Adrenal gland (tissue), 12 donors: Measurements from ENCODE around the gene PTPRE. TPM values are rescaled to one million over a fixed set of nuclear protein-coding genes. Genes with fewer than 3 reads are reported as not detected.

Source experiments
- DNase-seq, 7 donors: peaks; one replicate each; pipeline ENCODE4 v3.0.0-alpha.2; 2019 to 2020
- H3K27ac ChIP-seq, 5 donors: fragments of 200-600 bp; sonication (generic) in 4 of 5; 1 replicate in 3 of 5; 2 replicates in 2 of 5; pipeline versions ENCODE4 v1.5.1 to v1.8.0; 2016 to 2020; ENCODE audit warnings: mild to moderate bottlenecking in 1 of 5
- H3K27me3 ChIP-seq: fragments of 200-600 bp; 2 replicates; pipeline ENCODE4 v1.8.0; 2021
- H3K36me3 ChIP-seq, 2 donors: fragments of 200-600 bp; replicated peaks in 1 of 2; 1 replicate in 1 of 2; 2 replicates in 1 of 2; pipeline versions ENCODE4 v1.5.1 to v1.8.0; 2018 to 2022
- H3K4me1 ChIP-seq, 2 donors: fragments of 200-600 bp; replicated peaks in 1 of 2; 1 replicate in 1 of 2; 2 replicates in 1 of 2; pipeline versions ENCODE4 v1.5.1 to v1.8.0; 2018 to 2021
- H3K4me3 ChIP-seq, 4 donors: fragments of 200-600 bp; sonication (generic) in 3 of 4; one replicate each; pipeline ENCODE4 v1.5.1; 2016 to 2018
- H3K9me3 ChIP-seq, 3 donors: fragments of 200-600 bp; sonication (generic) in 1 of 3; replicated peaks in 1 of 3; 1 replicate in 2 of 3; 2 replicates in 1 of 3; pipeline versions ENCODE4 v1.5.1 to v1.8.0; 2016 to 2021
- POLR2A ChIP-seq, 2 donors: fragments of 450-650 bp; IDR thresholded peaks; one replicate each; pipeline ENCODE4 v1.6.1; 2017; ENCODE audit warnings: antibody characterized with exemption in 2 of 2, mild to moderate bottlenecking in 2 of 2, moderate library complexity in 1 of 2
- WGBS, 4 donors: extraction: QIAGEN DNeasy Blood & Tissue Kit in 2 of 4; methylation state at CpG; one replicate each; pipeline versions ENCODE4 v1.1.5 to v1.1.7; 2013 to 2017; 5-methylcytosine and 5-hydroxymethylcytosine counted together
- intact Hi-C, 2 donors: fragments of 100-400 bp; cut with DNase I; formaldehyde crosslinking; loops; one replicate each; pipeline versions ENCODE4 v1.14.1 to v1.15.0; 2022 to 2023
- polyA plus RNA-seq, 3 donors: library from polyadenylated mRNA; stranded (reverse); fragments of 200-250 nt in 2 of 3; fragments of 350-450 nt in 1 of 3; fragmentation: Illumina TruSeq in 1 of 3; extraction: RNeasy Lipid Tissue Mini Kit (QIAGEN cat#74804) in 1 of 3; gene quantifications; one replicate each; pipeline ENCODE4 v1.2.3, GENCODE V29; 2013 to 2014
- total RNA-seq, 9 donors: library from RNA; depleted of rRNA in 4 of 9; stranded (reverse); fragments of >200 nt in 4 of 9; fragments of 120-200 nt in 1 of 9; fragmentation: NEBNext Ultra II Directional in 1 of 9; extraction: Animal tissue kit (Norgen Biotek cat#: 25700) in 1 of 9; gene quantifications; one replicate each; pipeline versions ENCODE4 v1.1.0 to v1.2.4, GENCODE V29; 2013 to 2023
- TF ChIP-seq, protein P1 (sequence below), 6 experiments: fragments of 450-650 bp in 4 of 6; fragments of 200-600 bp in 2 of 6; sonication (generic) in 1 of 6; IDR thresholded peaks; 1 replicate in 5 of 6; 2 replicates in 1 of 6; pipeline versions ENCODE4 v1.5.1 to v1.8.0; 2016 to 2021; ENCODE audit warnings: antibody characterized with exemption in 6 of 6, mild to moderate bottlenecking in 2 of 6, moderate library complexity in 1 of 6
- donor health status: healthy with polysubstance abuse.
- donor health status: Bipolar disorder and iron deficiency.
- donor health status: DM: yes; HTN: yes; CAD: no.
- donor health status: DM: no; HTN: no; CAD: no.
- donor health status: DM: no; HTN: no; CAD: no.
- donor health status: DM: yes; HTN: yes; CAD: no.

Gene PTPRE
- total and polyA plus RNA-seq, 12 donors = 7.6 to 52.8 (median 41.0) TPM

DNA sequence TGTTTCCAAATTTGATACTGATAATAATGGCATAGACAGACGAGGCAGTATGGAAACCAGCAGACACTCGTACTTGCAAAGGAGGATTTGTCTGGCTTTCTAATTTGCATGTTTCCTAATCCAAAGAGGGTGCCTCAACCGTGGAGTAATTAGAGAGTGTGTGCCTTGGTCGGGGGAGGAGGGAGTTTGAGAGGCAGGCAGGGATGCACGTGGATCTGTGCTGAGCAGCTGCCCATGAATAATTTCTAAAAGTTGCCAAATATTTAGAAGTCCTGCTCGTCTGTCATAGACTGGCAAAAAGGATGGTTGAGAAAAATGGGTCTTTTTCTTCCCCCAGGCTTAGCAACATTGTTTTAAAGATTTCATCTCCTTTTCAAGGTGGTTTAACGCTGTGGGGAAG lies 69.4 kb downstream of the PTPRE start:
- H3K4me1 ChIP-seq = peaks cover 28 to 52% of the 10 kb centered on the region in 2 donors
- H3K9me3 ChIP-seq = no peaks in the 10 kb centered on the region
- H3K27me3 ChIP-seq = no peaks in the 10 kb centered on the region
- intact Hi-C loops = loop anchor here in 1 of 2 donors (10.0 kb wide), 1 partner anchor 61 kb away; no protein-coding TSS in a partner anchor
- H3K27ac ChIP-seq = peak overlapping the region; percentile 70 to 86 (median 84)
- peak in 5 of 7 donors; percentile 36 to 59 (median 50) for DNase-seq
- WGBS, 4 donors = 33 to 50% (median 36%) methylated on average over 7 of the region's 7 CpGs
- no peak overlapping the region for H3K4me3 ChIP-seq
- TF ChIP-seq, protein P1, sequence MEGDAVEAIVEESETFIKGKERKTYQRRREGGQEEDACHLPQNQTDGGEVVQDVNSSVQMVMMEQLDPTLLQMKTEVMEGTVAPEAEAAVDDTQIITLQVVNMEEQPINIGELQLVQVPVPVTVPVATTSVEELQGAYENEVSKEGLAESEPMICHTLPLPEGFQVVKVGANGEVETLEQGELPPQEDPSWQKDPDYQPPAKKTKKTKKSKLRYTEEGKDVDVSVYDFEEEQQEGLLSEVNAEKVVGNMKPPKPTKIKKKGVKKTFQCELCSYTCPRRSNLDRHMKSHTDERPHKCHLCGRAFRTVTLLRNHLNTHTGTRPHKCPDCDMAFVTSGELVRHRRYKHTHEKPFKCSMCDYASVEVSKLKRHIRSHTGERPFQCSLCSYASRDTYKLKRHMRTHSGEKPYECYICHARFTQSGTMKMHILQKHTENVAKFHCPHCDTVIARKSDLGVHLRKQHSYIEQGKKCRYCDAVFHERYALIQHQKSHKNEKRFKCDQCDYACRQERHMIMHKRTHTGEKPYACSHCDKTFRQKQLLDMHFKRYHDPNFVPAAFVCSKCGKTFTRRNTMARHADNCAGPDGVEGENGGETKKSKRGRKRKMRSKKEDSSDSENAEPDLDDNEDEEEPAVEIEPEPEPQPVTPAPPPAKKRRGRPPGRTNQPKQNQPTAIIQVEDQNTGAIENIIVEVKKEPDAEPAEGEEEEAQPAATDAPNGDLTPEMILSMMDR (IDR thresholded peaks at IDR 0.05) = no peak
- no peak for TF ChIP-seq POLR2A (IDR thresholded peaks at IDR 0.05)
- no peaks in the 10 kb centered on the region for H3K36me3 ChIP-seq

DNA sequence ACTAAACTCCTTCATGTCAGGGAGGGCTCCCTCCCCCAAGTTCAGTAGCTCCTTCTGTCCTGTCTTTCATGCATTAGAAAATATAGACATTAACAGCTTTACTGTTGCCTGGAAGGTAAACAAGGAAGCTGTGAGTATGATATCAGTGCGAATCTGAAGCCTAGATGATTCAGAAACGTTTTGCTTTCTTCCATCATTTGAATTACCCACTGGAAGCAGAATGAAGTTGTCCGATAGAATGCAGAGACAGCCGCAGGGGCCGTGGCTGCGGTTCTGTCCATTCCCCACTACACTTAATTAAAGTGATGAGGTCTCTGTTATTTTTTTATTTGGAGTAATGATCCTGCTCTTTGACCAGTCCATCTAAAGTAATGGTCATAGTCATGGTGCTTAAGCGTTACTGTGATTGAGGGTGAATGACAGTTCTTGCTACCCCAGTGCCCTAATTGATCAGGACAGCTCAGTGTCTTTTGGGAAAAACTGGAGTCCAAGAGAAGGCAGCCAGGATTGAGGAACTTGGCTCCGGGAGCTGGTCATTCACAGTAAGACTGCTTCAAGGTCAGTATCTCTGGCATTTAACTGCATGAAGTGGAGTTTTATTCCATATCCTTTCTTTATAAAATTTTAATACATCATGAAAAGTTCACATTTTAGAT lies 69.9 kb downstream of the PTPRE start:
- H3K27me3 ChIP-seq = no peaks in the 10 kb centered on the region
- peak overlapping the region; percentile 70 to 86 (median 84) for H3K27ac ChIP-seq
- H3K36me3 ChIP-seq = no peaks in the 10 kb centered on the region
- TF ChIP-seq, protein P1 (IDR thresholded peaks at IDR 0.05) = no peak
- TF ChIP-seq POLR2A (IDR thresholded peaks at IDR 0.05) = no peak
- intact Hi-C loops = loop anchor here in 1 of 2 donors (10.0 kb wide), 1 partner anchor 62 kb away; no protein-coding TSS in a partner anchor
- H3K4me3 ChIP-seq = peak overlapping the region in 1 of 4 donors; percentile 15
- WGBS, 4 donors = 26 to 47% (median 33%) methylated on average over 8 of the region's 8 CpGs
- H3K4me1 ChIP-seq = peaks cover 28 to 52% of the 10 kb centered on the region in 2 donors
- no peaks in the 10 kb centered on the region for H3K9me3 ChIP-seq
- peak in 6 of 7 donors; percentile 34 to 67 (median 48) for DNase-seq

DNA sequence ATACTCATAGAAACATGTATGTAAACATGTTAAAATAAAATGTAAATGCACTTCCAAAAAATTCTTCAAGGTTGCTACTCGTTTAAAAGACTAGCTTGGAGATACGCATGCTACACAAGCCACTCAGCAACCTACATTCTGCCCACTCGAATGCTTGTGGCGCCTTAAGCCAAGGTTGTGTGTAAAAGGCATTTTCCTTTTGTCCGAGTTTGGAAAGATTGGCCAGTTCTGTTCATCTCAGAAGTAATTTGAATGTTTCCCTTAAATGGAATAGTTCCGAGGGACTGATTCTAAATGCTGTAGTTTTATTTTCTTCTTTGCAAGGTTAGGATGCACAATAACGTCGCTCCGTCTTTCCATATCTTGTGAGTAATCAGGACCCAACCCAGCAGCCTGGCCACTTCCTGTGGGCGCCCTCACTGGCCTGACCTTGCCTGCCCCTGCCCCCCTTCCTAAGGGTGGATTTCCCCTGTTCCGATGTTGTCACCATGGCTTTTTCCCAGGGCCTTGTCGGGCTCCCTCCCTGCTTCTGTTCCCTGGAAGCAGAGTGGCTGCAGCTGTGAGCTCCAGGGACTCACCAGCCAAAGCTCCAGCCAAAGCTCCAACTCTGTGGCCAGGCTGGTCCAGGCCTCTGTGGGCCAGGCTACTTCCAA lies 70.6 kb downstream of the PTPRE start:
- Histone ChIP-seq H3K27me3 (no peaks in the 10 kb centered on the region), H3K27ac (peak overlapping the region; percentile 70 to 86 (median 84)), H3K9me3 (no peaks in the 10 kb centered on the region), H3K36me3 (no peaks in the 10 kb centered on the region), H3K4me1 (peaks cover 29 to 52% of the 10 kb centered on the region in 2 donors), H3K4me3 (peak overlapping the region in 1 of 4 donors; percentile 15)
- peak; percentile 87 to 96 (median 95) for DNase-seq
- 6 to 13% (median 11%) methylated on average over 12 of the region's 12 CpGs for WGBS, 4 donors
- TF ChIP-seq, protein P1 (IDR thresholded peaks at IDR 0.05) = no peak
- peak in 1 of 2 donors; percentile 74 for TF ChIP-seq POLR2A (IDR thresholded peaks at IDR 0.05)
- intact Hi-C loops = loop anchor here in 1 of 2 donors (10.0 kb wide), 1 partner anchor 63 kb away; no protein-coding TSS in a partner anchor

DNA sequence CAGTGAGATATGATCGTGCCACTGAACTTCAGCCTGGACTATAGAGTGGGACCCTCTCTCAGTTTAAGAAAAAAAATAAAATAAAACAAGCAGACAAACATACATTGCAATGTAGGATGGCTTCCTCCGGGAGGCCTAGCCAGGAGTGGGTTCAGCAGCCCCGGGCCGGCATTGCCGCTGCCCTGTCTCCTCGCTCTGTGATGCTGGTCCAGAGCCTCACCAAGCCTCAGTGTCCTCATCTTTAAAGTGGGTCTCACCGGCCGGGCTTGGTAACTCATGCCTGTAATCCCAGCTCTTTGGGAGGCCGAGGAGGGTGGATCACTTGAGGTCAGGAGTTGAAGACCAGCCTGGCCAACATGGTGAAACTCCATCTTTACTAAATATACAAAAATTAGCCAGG lies 71.6 kb downstream of the PTPRE start:
- WGBS, 4 donors = 95 to 97% (median 96%) methylated on average over 2 to 9 of the region's 9 CpGs
- intact Hi-C loops = loop anchor here in 1 of 2 donors (10.0 kb wide), 1 partner anchor 64 kb away; no protein-coding TSS in a partner anchor
- H3K4me3 ChIP-seq = no peak overlapping the region
- H3K9me3 ChIP-seq = no peaks in the 10 kb centered on the region
- peaks cover 39 to 59% of the 10 kb centered on the region in 2 donors for H3K4me1 ChIP-seq
- no peaks in the 10 kb centered on the region for H3K27me3 ChIP-seq
- DNase-seq = peak in 3 of 7 donors; percentile 17 to 49 (median 25)
- TF ChIP-seq, protein P1 (IDR thresholded peaks at IDR 0.05) = no peak
- TF ChIP-seq POLR2A (IDR thresholded peaks at IDR 0.05) = no peak
- no peaks in the 10 kb centered on the region for H3K36me3 ChIP-seq
- H3K27ac ChIP-seq = peak overlapping the region; percentile 63 to 86 (median 84)
